ENCODE data around the gene CST3.

CST3 gene

GRCh38 chr20:23585808-23586734 is 51.7 kb downstream of the CST3 start:
- Histone ChIP-seq H3K4me2 (ENCODE audit: low read length) (no peak overlapping the region), H3K27me3 (ENCODE audit: control insufficient read depth, insufficient read depth, low read length) (peaks cover 19% of the 10 kb centered on the region), H3K4me1 (ENCODE audit: control insufficient read depth, insufficient read depth, low read length) (no peaks in the 10 kb centered on the region), H3K4me3 (ENCODE audit: low read length) (no peak overlapping the region), H3K36me3 (ENCODE audit: insufficient read depth, low read length) (no peaks in the 10 kb centered on the region), H3K9me3 (replicated peaks; ENCODE audit: low read length) (no peaks in the 10 kb centered on the region), H3K9ac (ENCODE audit: low read depth, low read length) (no peak overlapping the region)

GRCh38 chr20:23585449-23585807 is 52.3 kb downstream of the CST3 start:
- H3K4me1 ChIP-seq (ENCODE audit: control insufficient read depth, insufficient read depth, low read length): no peaks in the 10 kb centered on the region
- no peak overlapping the region for H3K9ac ChIP-seq (ENCODE audit: low read depth, low read length)
- H3K27me3 ChIP-seq (ENCODE audit: control insufficient read depth, insufficient read depth, low read length): peaks cover 19% of the 10 kb centered on the region
- no peak overlapping the region for H3K4me2 ChIP-seq (ENCODE audit: low read length)
- no peak overlapping the region for H3K4me3 ChIP-seq (ENCODE audit: low read length)
- no peaks in the 10 kb centered on the region for H3K36me3 ChIP-seq (ENCODE audit: insufficient read depth, low read length)
- no peaks in the 10 kb centered on the region for H3K9me3 ChIP-seq (replicated peaks; ENCODE audit: low read length)

- Histone ChIP-seq H3K4me1 (ENCODE audit: control insufficient read depth, insufficient read depth, low read length) (no peaks in the 10 kb centered on the region), H3K9me3 (replicated peaks; ENCODE audit: low read length) (no peaks in the 10 kb centered on the region), H3K36me3 (ENCODE audit: insufficient read depth, low read length) (no peaks in the 10 kb centered on the region), H3K4me3 (ENCODE audit: low read length) (no peak overlapping the region), H3K9ac (ENCODE audit: low read depth, low read length) (no peak overlapping the region), H3K27me3 (ENCODE audit: control insufficient read depth, insufficient read depth, low read length) (peaks cover 19% of the 10 kb centered on the region), H3K4me2 (ENCODE audit: low read length) (no peak overlapping the region)
These were observed 53.1 kb downstream of the CST3 start for GRCh38 chr20:23584434-23585199.

Measured in skeletal muscle satellite cell (primary cell).